K562 (cell line): ENCODE results near the gene SNRPD2. TPM values are rescaled to one million over a fixed set of nuclear protein-coding genes. Genes with fewer than 3 reads are reported as not detected.

ENCODE experiments used
- ATAC-seq: fragments of 200-7000 bp; cut with Tn5 transposase; 3 replicates; pipeline ENCODE4 v1.9.1; 2020; ENCODE audit warnings: moderate library complexity
- BruUV-seq: library from RNA; stranded (reverse); fragments of 400-500 nt; replicated peaks from 2 replicates; lab custom pipeline; 2021; lab: Mats Ljungman, UMichigan
- CTCF ChIA-PET: fragments of 300-600 bp; formaldehyde crosslinking; extraction: SDS; loops from one replicate; lab custom pipeline; 2021; ENCODE audit warnings: low intra/inter-chr PET ratio; lab: Yijun Ruan, JAX
- POLR2A ChIA-PET: fragments of 300-600, 350-650 bp; sonication (Branson Sonifier 250); formaldehyde crosslinking; extraction: SDS; loops from one replicate; lab custom pipeline; 2021; ENCODE audit warnings: antibody characterized with exemption, inconsistent platforms; lab: Yijun Ruan, JAX
- DNase-seq, 4 experiments: peaks; one replicate each; pipeline versions ENCODE4 v3.0.0 to v3.0.0-alpha.2; 2011 to 2018; ENCODE audit warnings: low spot score in 3 of 4, mixed read lengths in 3 of 4; ENCODE audit errors: extremely low read depth in 1 of 4
- FAIRE-seq: peaks from 2 replicates; lab custom pipeline; 2011; peaks lifted over from hg19 to GRCh38; lab: Jason Lieb, UNC
- H2AFZ ChIP-seq: 2 replicates; pipeline ENCODE4 v1.6.0; 2011; ENCODE audit warnings: low read depth, low read length, control low read depth, inconsistent platforms
- H3K27ac ChIP-seq: fragments of 200-600 bp; 3 replicates; pipeline ENCODE4 v1.8.0; 2011; ENCODE audit warnings: low read depth, mild to moderate bottlenecking, control low read depth, inconsistent platforms, low read length, moderate library complexity, mixed read lengths; ENCODE audit errors: extremely low read depth
- H3K27me3 ChIP-seq, 2 experiments: fragments of 300-600 bp in 1 of 2; 2 replicates in 1 of 2; 3 replicates in 1 of 2; pipeline versions ENCODE4 v1.6.0 to v1.8.0; 2011; ENCODE audit warnings: inconsistent platforms in 2 of 2, low read length in 2 of 2, mild to moderate bottlenecking in 1 of 2, mixed read lengths in 1 of 2, moderate library complexity in 1 of 2; ENCODE audit not compliant: control insufficient read depth in 2 of 2, insufficient read depth in 2 of 2
- H3K36me3 ChIP-seq: fragments of 300-600 bp; 3 replicates; pipeline ENCODE4 v1.8.0; 2011; ENCODE audit warnings: mild to moderate bottlenecking, low read length, inconsistent platforms; ENCODE audit not compliant: control insufficient read depth, insufficient read depth
- H3K4me1 ChIP-seq, 2 experiments: fragments of 200-600 bp in 1 of 2; replicated peaks in 1 of 2; 2 replicates in 1 of 2; 3 replicates in 1 of 2; pipeline versions ENCODE4 v1.5.1 to v1.8.0; 2011; ENCODE audit warnings: inconsistent platforms in 2 of 2, low read length in 2 of 2, mild to moderate bottlenecking in 1 of 2, mixed read lengths in 1 of 2, moderate library complexity in 1 of 2; ENCODE audit not compliant: control insufficient read depth in 2 of 2, insufficient read depth in 2 of 2
- H3K4me2 ChIP-seq: 2 replicates; pipeline ENCODE4 v1.6.1; 2011; ENCODE audit warnings: low read length, control low read depth, inconsistent platforms, mixed read lengths; ENCODE audit not compliant: insufficient read depth
- H3K4me3 ChIP-seq: fragments of 200-600 bp; sonication (generic), shearing (Covaris generic); 2 replicates; pipeline ENCODE4 v1.5.1; 2016; ENCODE audit warnings: control low read depth, inconsistent platforms
- H3K79me2 ChIP-seq: fragments of 200-600 bp; 3 replicates; pipeline ENCODE4 v1.8.0; 2011; ENCODE audit warnings: low read length, inconsistent platforms; ENCODE audit not compliant: control insufficient read depth, insufficient read depth
- H3K9ac ChIP-seq, 2 experiments: 2 replicates each; pipeline versions ENCODE4 v1.6.0 to v1.6.1; 2011; ENCODE audit warnings: low read depth in 2 of 2, low read length in 2 of 2, control low read depth in 1 of 2, inconsistent platforms in 1 of 2, mild to moderate bottlenecking in 1 of 2, mixed read lengths in 1 of 2; ENCODE audit not compliant: insufficient read depth in 1 of 2
- H3K9me1 ChIP-seq: one replicate; pipeline ENCODE4 v1.6.0; 2011; ENCODE audit warnings: inconsistent platforms, mild to moderate bottlenecking, low read length, moderate library complexity; ENCODE audit not compliant: control insufficient read depth, insufficient read depth
- H3K9me3 ChIP-seq: replicated peaks from 2 replicates; pipeline ENCODE4 v1.5.1; 2011; ENCODE audit warnings: low read depth, low read length, inconsistent platforms; ENCODE audit not compliant: control insufficient read depth, insufficient read depth
- H4K20me1 ChIP-seq: replicated peaks from 2 replicates; pipeline ENCODE4 v1.6.1; 2011; ENCODE audit warnings: low read length, inconsistent platforms, mixed read lengths; ENCODE audit not compliant: control insufficient read depth, insufficient read depth
- BCOR ChIP-seq: fragments of 450-650 bp; IDR thresholded peaks from 2 replicates; pipeline ENCODE4 v1.6.1; 2016
- HMG20A ChIP-seq: fragments of 450-650 bp; formaldehyde crosslinking; conservative IDR thresholded peaks from 2 replicates; pipeline ENCODE4 v1.4.0; 2020; ENCODE audit warnings: mild to moderate bottlenecking, mixed read lengths
- MYNN ChIP-seq, 2 experiments: sonication (generic); formaldehyde crosslinking in 1 of 2; IDR thresholded peaks; 2 replicates each; pipeline versions ENCODE4 v1.5.0 to v1.6.1; 2016 to 2020; ENCODE audit warnings: antibody characterized with exemption in 1 of 2, missing genetic modification reagents in 1 of 2
- PHB ChIP-seq: fragments of 250-450 bp; sonication (Bioruptor Pico); IDR thresholded peaks from 2 replicates; pipeline ENCODE4 v1.5.0; 2021
- POLR2G ChIP-seq: fragments of 200-400 bp; formaldehyde crosslinking; IDR thresholded peaks from 2 replicates; pipeline ENCODE4 v1.6.1; 2017; ENCODE audit warnings: low read depth, mild to moderate bottlenecking, antibody characterized with exemption, low read length, moderate library complexity
- RBM25 ChIP-seq: fragments of 200-400 bp; formaldehyde crosslinking; IDR thresholded peaks from 2 replicates; pipeline ENCODE4 v1.6.1; 2018; ENCODE audit warnings: low read length, low read depth, moderate library complexity; ENCODE audit not compliant: severe bottlenecking
- SMAD2 ChIP-seq: fragments of 150-350 bp; IDR thresholded peaks from 2 replicates; pipeline ENCODE4 v1.6.1; 2014; ENCODE audit warnings: low read depth, mild to moderate bottlenecking, low read length
- SP1 ChIP-seq: sonication (generic); formaldehyde crosslinking; IDR thresholded peaks from 2 replicates; pipeline ENCODE4 v1.8.1; 2022; ENCODE audit warnings: mild to moderate bottlenecking, missing genetic modification reagents
- XRCC3 ChIP-seq: fragments of 450-650 bp; IDR thresholded peaks from 2 replicates; pipeline ENCODE4 v1.6.1; 2017; ENCODE audit warnings: mild to moderate bottlenecking, moderate library complexity
- ZKSCAN8 ChIP-seq: fragments of 200-800 bp; sonication (Bioruptor generic); IDR thresholded peaks from 2 replicates; pipeline ENCODE4 v1.6.1; 2016; ENCODE audit warnings: missing genetic modification characterization, missing compliant biosample characterization
- ZNF217 ChIP-seq: sonication (generic); formaldehyde crosslinking; IDR thresholded peaks from 2 replicates; pipeline ENCODE4 v1.8.0; 2022; ENCODE audit warnings: mild to moderate bottlenecking, missing genetic modification reagents
- ZSCAN32 ChIP-seq: fragments of 450-650 bp; formaldehyde crosslinking; IDR thresholded peaks from 2 replicates; pipeline ENCODE4 v1.4.0; 2020; ENCODE audit warnings: mild to moderate bottlenecking, moderate library complexity
- WGBS: fragments of 100-300 bp; shearing (Covaris generic); methylation state at CpG from one replicate; pipeline ENCODE4 v1.1.6; 2016; ENCODE audit warnings: low coverage, mixed read lengths; ENCODE audit not compliant: insufficient coverage; ENCODE audit errors: missing lambda C conversion rate; 5-methylcytosine and 5-hydroxymethylcytosine counted together
- in situ Hi-C: fragments of 300-500 bp; cut with MboI; formaldehyde crosslinking; loops from 4 replicates; pipeline ENCODE4 v1.15.0; 2018; ENCODE audit warnings: inconsistent platforms, mixed read lengths
- intact Hi-C: fragments of 100-400 bp; cut with micrococcal nuclease; formaldehyde crosslinking; loops from 2 replicates; pipeline ENCODE4 v1.14.2; 2022
- polyA plus RNA-seq, 8 experiments: library from polyadenylated mRNA; depleted of rRNA in 4 of 8; stranded (reverse) in 5 of 8; unstranded in 3 of 8; fragments of >200 nt; fragmentation: Nextera tagmentation in 2 of 8; fragmentation: Illumina TruSeq in 1 of 8; extraction: Ambion mirVana in 2 of 8; extraction: Trizol in 1 of 8; gene quantifications; 2 replicates each; pipeline versions ENCODE4 v1.2.1 to v1.2.3, GENCODE V29; 2011 to 2014; ENCODE audit warnings: inconsistent platforms in 1 of 8, missing spikeins in 1 of 8
- total RNA-seq, 7 experiments: library from RNA; depleted of rRNA in 6 of 7; stranded (reverse); fragments of >200 nt in 6 of 7; fragmentation: Illumina TruSeq in 2 of 7; extraction: Trizol in 2 of 7; gene quantifications; 2 replicates each; pipeline versions ENCODE4 v1.2.1 to v1.2.3, GENCODE V29; 2011 to 2021; ENCODE audit warnings: low replicate concordance in 1 of 7
- TF ChIP-seq, protein P1 (sequence below): fragments of 250-450 bp; sonication (Bioruptor Pico); IDR thresholded peaks from 2 replicates; pipeline ENCODE4 v1.4.0; 2020; ENCODE audit warnings: mild to moderate bottlenecking, moderate library complexity
- TF ChIP-seq, protein P2 (sequence below): fragments of 450-650 bp; IDR thresholded peaks from 2 replicates; pipeline ENCODE4 v1.6.1; 2017; ENCODE audit warnings: antibody characterized with exemption, mild to moderate bottlenecking
- TF ChIP-seq, protein P3 (sequence below): IDR thresholded peaks from 2 replicates; pipeline ENCODE4 v1.6.1; 2012; ENCODE audit warnings: low read depth, low read length, improper control_type of control experiment, borderline replicate concordance

Gene SNRPD2
- total and polyA plus RNA-seq, 9 of the 15 experiments (the other 6 are each of a cell fraction or from before 2014, with no cell fraction given): 728 to 4,411 (median 1,029) TPM

DNA sequence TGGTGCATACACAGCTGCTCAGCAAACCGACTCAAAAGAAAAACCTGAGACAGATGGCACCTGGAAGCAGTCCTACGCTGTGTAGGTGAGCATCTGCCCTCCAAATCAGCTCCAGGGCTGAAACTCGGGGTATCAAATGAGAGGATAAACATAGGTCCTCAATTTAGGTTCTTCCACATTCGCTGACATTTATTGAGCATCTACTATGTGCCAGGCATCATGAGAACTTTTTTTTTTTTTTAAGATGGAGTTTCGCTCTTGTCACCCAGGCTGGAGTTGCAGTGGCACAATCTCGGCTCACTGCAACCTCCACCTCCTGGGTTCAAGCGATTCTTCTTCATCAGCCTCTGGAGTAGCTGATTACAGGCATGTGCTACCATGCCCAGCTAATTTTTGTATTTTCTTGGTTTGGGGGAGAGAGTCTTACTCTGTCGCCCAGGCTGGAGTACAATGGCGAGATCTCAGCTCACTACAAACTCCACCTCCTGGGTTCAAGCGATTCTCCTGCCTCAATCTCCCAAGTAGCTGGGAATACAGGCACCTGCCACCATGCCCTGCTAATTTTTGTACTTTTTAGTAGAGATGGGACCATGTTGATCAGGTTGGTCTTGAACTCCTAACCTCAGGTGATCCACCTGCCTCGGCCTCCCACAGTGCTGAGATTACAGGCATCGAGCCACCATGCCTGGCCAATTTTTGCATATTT, 14.1 kb upstream of the SNRPD2 start:
- intact Hi-C loops (no loop called here), in situ Hi-C loops (no loop called here)
- no peaks in the 10 kb centered on the region for H3K9me3 ChIP-seq
- no TSS peak for BruUV-seq
- H4K20me1 ChIP-seq: no peaks in the 10 kb centered on the region
- no peaks in the 10 kb centered on the region; a peak in 2 of 5 replicates for H3K4me1 ChIP-seq
- ATAC-seq (no peak), DNase-seq (no peak), FAIRE-seq (no peak)
- TF ChIP-seq PHB (CRISPR knock-in tag) (no peak), ZNF217 (no peak), SMAD2 (no peak), HMG20A (CRISPR knock-in tag) (no peak), BCOR (0 out of 2 replicates have a peak, but pooled peaks have one; percentile 32), XRCC3 (no peak), POLR2G (0 out of 2 replicates have a peak, but pooled peaks have one; percentile 8), ZKSCAN8 (no peak), ZSCAN32 (no peak), RBM25 (peak; percentile 29), MYNN (IDR thresholded peaks at IDR 0.05) (no peak), MYNN (CRISPR knock-in tag; IDR thresholded peaks at IDR 0.05) (no peak), SP1 (no peak)
- TF ChIP-seq, protein P1, sequence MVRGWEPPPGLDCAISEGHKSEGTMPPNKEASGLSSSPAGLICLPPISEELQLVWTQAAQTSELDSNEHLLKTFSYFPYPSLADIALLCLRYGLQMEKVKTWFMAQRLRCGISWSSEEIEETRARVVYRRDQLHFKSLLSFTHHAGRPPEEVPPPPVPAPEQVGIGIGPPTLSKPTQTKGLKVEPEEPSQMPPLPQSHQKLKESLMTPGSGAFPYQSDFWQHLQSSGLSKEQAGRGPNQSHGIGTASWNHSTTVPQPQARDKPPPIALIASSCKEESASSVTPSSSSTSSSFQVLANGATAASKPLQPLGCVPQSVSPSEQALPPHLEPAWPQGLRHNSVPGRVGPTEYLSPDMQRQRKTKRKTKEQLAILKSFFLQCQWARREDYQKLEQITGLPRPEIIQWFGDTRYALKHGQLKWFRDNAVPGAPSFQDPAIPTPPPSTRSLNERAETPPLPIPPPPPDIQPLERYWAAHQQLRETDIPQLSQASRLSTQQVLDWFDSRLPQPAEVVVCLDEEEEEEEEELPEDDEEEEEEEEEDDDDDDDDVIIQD (CRISPR knock-in tag): no peak
- TF ChIP-seq, protein P2, sequence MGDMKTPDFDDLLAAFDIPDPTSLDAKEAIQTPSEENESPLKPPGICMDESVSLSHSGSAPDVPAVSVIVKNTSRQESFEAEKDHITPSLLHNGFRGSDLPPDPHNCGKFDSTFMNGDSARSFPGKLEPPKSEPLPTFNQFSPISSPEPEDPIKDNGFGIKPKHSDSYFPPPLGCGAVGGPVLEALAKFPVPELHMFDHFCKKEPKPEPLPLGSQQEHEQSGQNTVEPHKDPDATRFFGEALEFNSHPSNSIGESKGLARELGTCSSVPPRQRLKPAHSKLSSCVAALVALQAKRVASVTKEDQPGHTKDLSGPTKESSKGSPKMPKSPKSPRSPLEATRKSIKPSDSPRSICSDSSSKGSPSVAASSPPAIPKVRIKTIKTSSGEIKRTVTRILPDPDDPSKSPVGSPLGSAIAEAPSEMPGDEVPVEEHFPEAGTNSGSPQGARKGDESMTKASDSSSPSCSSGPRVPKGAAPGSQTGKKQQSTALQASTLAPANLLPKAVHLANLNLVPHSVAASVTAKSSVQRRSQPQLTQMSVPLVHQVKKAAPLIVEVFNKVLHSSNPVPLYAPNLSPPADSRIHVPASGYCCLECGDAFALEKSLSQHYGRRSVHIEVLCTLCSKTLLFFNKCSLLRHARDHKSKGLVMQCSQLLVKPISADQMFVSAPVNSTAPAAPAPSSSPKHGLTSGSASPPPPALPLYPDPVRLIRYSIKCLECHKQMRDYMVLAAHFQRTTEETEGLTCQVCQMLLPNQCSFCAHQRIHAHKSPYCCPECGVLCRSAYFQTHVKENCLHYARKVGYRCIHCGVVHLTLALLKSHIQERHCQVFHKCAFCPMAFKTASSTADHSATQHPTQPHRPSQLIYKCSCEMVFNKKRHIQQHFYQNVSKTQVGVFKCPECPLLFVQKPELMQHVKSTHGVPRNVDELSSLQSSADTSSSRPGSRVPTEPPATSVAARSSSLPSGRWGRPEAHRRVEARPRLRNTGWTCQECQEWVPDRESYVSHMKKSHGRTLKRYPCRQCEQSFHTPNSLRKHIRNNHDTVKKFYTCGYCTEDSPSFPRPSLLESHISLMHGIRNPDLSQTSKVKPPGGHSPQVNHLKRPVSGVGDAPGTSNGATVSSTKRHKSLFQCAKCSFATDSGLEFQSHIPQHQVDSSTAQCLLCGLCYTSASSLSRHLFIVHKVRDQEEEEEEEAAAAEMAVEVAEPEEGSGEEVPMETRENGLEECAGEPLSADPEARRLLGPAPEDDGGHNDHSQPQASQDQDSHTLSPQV: no peak
- TF ChIP-seq, protein P3, sequence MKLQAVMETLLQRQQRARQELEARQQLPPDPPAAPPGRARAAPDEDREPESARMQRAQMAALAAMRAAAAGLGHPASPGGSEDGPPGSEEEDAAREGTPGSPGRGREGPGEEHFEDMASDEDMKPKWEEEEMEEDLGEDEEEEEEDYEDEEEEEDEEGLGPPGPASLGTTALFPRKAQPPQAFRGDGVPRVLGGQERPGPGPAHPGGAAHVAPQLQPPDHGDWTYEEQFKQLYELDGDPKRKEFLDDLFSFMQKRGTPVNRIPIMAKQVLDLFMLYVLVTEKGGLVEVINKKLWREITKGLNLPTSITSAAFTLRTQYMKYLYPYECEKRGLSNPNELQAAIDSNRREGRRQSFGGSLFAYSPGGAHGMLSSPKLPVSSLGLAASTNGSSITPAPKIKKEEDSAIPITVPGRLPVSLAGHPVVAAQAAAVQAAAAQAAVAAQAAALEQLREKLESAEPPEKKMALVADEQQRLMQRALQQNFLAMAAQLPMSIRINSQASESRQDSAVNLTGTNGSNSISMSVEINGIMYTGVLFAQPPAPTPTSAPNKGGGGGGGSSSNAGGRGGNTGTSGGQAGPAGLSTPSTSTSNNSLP: no peak
- POLR2A ChIA-PET: interaction anchor here (0.6 to 6.0 kb wide), 4 partner anchors 9 to 336 kb away, joined by 3 to 46 read pairs (median 10); partner anchors contain the start of genes QPCTL and SNRPD2
- H3K79me2 ChIP-seq: no peaks in the 10 kb centered on the region; the same call in 2 of the 3 replicates
- H3K36me3 ChIP-seq: peaks cover 38% of the 10 kb centered on the region; the same call in 1 of the 3 replicates
- no peak overlapping the region for H3K4me3 ChIP-seq
- H3K9ac ChIP-seq: no peak overlapping the region
- WGBS: 70% methylated on average over 12 of the region's 12 CpGs
- CTCF ChIA-PET: no interaction called here
- H3K4me2 ChIP-seq: no peak overlapping the region
- no peaks in the 10 kb centered on the region for H3K27me3 ChIP-seq
- no peaks in the 10 kb centered on the region for H3K9me1 ChIP-seq
- no peak overlapping the region for H2AFZ ChIP-seq
- H3K27ac ChIP-seq: no peak overlapping the region
